ENCODE results near the gene B4GALNT1.

DNA sequence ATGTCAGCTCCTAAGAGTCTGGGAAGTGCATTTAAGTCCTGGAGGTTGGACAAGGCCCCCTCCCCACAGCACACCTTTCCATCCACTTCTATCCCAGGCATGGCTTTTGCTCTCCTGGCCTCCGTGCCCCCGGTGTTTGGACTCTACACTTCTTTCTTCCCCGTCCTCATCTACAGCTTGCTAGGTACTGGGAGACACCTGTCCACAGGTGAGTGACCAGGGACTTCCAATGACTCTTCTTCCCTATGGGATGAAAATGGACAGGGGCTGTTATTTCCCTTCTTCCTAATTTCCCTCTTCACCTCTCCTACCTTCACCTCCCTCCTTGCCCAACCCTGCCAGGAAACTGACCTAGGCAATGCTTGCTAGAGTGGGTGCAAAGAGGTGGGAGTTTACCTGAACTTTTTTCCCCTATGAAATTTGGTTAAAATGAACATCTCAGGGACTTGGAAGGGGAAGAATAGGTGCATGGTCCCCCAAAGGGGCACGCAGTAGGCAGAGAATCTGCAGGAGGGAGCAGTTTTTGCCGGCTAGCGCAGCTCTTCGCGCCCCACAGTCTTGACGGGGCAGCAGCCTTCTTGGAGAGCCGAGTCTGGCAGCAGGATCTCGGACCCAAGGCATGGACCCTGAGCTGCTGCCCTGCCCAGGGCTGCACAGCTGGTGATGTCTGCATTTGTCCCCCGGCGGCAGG, 12.6 kb downstream of the B4GALNT1 start:
- TF ChIP-seq CTCF (optimal IDR thresholded peaks at IDR 0.05 in 1 of 3, IDR thresholded peaks at IDR 0.05 in 1 of 3, conservative IDR thresholded peaks at IDR 0.05 in 1 of 3; ENCODE audit: extremely low read depth in 1 of 3, insufficient read depth in 2 of 3, low read length in 3 of 3) (no peak), EZH2 (IDR thresholded peaks at IDR 0.05; ENCODE audit: low read length) (no peak)

Data from keratinocyte (primary cell).